Measurements from ENCODE around the gene RPS15A.

The RPS15A gene

DNA sequence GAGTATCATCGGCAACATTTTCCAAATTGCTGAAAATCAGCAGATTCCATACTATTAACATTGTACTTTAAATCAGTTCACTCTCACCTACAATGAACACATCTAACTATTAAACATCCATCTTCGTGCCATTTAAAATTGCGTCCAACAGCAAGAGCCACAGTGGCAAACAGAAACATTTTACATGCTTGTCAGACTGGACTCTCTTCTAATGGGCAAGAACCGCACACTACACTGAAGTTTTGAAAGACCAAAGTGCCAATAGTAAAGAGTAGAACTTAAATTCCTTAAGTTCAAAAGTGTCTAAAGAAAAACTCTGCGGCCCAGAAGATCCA, 652 bp downstream of the RPS15A start:
- Histone ChIP-seq H3K9me3 (ENCODE audit: severe bottlenecking) (no peaks in the 10 kb centered on the region), H3K27ac (ENCODE audit: poor library complexity, severe bottlenecking) (peak overlapping the region; percentile 79), H3K36me3 (ENCODE audit: low read depth) (peaks cover 87% of the 10 kb centered on the region), H3K27me3 (ENCODE audit: insufficient read depth, poor library complexity, severe bottlenecking) (no peaks in the 10 kb centered on the region), H3K4me1 (ENCODE audit: insufficient read depth, poor library complexity, severe bottlenecking) (peaks cover 24% of the 10 kb centered on the region), H3K4me3 (ENCODE audit: severe bottlenecking) (peak overlapping the region; percentile 83)
- no peak for ATAC-seq (ENCODE audit: low read depth)
- TF ChIP-seq, protein P1, sequence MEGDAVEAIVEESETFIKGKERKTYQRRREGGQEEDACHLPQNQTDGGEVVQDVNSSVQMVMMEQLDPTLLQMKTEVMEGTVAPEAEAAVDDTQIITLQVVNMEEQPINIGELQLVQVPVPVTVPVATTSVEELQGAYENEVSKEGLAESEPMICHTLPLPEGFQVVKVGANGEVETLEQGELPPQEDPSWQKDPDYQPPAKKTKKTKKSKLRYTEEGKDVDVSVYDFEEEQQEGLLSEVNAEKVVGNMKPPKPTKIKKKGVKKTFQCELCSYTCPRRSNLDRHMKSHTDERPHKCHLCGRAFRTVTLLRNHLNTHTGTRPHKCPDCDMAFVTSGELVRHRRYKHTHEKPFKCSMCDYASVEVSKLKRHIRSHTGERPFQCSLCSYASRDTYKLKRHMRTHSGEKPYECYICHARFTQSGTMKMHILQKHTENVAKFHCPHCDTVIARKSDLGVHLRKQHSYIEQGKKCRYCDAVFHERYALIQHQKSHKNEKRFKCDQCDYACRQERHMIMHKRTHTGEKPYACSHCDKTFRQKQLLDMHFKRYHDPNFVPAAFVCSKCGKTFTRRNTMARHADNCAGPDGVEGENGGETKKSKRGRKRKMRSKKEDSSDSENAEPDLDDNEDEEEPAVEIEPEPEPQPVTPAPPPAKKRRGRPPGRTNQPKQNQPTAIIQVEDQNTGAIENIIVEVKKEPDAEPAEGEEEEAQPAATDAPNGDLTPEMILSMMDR (IDR thresholded peaks at IDR 0.05; ENCODE audit: poor library complexity, severe bottlenecking) = no peak
- no peak for DNase-seq (ENCODE audit: low spot score)

DNA sequence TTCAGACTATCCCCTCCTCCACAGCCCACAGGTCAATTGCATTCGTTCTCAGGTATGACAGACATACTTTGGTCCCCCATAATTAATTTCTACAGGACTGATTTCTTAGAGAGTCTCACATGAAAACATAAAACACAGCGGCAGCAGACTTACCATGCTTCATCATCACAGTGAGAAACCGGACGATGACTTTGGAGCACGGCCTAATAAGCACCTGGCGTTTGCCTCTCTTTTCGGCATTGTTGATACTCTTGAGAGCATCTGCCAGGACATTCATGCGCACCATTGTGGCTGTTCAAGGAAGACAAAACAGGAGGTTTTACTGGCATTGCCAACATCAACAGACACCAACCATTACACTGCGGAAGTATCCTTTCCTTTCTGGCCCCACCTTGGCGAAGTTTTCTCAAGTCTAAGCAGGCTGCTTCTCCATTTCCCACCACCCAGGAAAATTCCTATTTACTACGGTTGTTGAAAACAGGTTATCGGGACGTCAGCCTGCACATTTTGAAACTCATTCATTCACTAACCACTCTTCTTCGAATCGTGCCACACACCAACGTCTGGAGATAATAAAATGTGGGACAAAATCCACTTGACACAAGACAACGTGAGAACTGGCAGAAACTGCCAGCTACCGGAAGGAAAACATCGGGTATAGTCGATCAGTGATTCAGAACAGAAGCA, 1.2 kb downstream of the RPS15A start:
- Histone ChIP-seq H3K36me3 (ENCODE audit: low read depth) (peaks cover 87% of the 10 kb centered on the region), H3K4me3 (ENCODE audit: severe bottlenecking) (peak overlapping the region; percentile 83), H3K27ac (ENCODE audit: poor library complexity, severe bottlenecking) (peak overlapping the region; percentile 79), H3K4me1 (ENCODE audit: insufficient read depth, poor library complexity, severe bottlenecking) (peaks cover 24% of the 10 kb centered on the region), H3K27me3 (ENCODE audit: insufficient read depth, poor library complexity, severe bottlenecking) (no peaks in the 10 kb centered on the region), H3K9me3 (ENCODE audit: severe bottlenecking) (no peaks in the 10 kb centered on the region)
- ATAC-seq (ENCODE audit: low read depth) (no peak), DNase-seq (ENCODE audit: low spot score) (no peak)
- TF ChIP-seq, protein P1 (IDR thresholded peaks at IDR 0.05; ENCODE audit: poor library complexity, severe bottlenecking) = no peak

DNA sequence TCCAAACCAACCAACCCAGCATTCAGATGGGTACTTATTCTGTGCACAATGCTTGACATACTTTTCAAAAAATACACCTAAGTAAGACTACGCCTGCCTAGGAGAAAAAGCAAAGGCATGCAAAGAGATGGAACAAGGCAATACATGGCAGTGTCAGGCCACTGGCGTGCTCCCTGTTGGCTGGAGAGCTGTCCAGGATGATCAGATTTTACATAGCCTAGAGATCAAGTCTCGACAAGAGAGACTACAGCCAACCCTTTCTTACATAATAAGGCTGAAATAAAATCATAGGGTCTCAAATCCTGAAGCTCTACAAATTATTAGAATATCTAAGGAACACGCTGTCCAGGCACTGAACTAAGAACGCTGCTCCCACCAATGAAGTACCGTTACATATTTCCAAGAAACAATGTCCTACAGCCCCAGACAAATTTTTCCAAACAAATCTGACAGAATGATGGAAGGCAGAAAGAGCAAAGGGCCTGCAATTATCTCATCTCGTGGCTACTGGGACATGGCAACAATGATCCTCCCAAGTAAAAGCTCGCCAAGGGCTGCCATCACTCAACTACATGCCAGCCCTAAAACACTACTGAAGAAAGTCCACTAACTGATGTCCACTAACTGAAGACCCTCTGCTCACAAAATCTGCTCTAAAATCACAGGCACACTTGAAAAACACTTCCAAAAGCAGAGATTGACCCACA, 5.1 kb downstream of the RPS15A start:
- DNase-seq (ENCODE audit: low spot score) (no peak), ATAC-seq (ENCODE audit: low read depth) (no peak)
- Histone ChIP-seq H3K9me3 (ENCODE audit: severe bottlenecking) (no peaks in the 10 kb centered on the region), H3K27ac (ENCODE audit: poor library complexity, severe bottlenecking) (no peak overlapping the region), H3K27me3 (ENCODE audit: insufficient read depth, poor library complexity, severe bottlenecking) (no peaks in the 10 kb centered on the region), H3K36me3 (ENCODE audit: low read depth) (peaks cover 77% of the 10 kb centered on the region), H3K4me3 (ENCODE audit: severe bottlenecking) (no peak overlapping the region), H3K4me1 (ENCODE audit: insufficient read depth, poor library complexity, severe bottlenecking) (peaks cover 24% of the 10 kb centered on the region)
- TF ChIP-seq, protein P1 (IDR thresholded peaks at IDR 0.05; ENCODE audit: poor library complexity, severe bottlenecking) = no peak

DNA sequence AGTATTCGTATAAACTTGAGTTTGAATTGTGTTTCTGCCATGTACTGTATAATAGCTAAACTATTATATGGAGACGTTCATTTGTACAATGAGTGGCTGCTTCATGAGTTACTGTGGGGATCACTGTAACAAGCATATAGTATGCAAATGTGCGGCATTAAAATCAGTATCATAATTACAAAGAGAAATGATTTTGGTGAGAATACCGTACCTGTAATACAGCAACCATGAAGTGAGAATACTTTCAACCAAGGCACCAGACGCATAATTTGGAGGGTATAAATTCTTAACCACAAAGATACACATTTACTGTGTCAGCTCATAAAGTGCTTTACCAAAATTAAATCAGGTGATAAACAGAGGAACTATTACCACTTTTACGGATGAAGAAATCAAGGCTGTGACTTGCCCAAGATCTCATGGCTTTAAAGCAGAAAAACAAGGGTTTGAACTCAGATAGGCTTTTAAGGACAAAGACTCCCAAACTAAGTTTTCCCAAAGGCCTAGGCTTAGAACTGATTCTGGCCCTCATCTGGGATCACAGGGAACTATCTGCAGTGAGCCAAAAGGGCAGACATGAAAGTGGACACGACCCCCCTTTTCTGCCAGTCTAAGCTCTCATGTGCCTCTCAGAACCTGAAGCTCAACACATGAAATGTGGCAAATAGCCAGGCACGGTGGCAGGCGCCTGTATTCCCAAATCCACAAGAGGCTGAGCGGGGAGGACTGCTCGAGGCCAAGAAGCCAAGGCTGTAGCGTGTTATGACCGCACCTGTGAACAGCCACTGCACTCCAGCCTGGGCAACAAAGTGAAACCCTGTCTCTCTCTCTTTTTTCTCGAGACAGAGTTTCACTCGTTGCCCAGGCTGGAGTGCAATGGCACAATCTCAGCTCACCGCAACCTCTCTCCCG, 6.4 kb downstream of the RPS15A start:
- no peak for DNase-seq (ENCODE audit: low spot score)
- H3K27me3 ChIP-seq (ENCODE audit: insufficient read depth, poor library complexity, severe bottlenecking) = no peaks in the 10 kb centered on the region
- H3K4me3 ChIP-seq (ENCODE audit: severe bottlenecking) = no peak overlapping the region
- H3K27ac ChIP-seq (ENCODE audit: poor library complexity, severe bottlenecking) = no peak overlapping the region
- no peaks in the 10 kb centered on the region for H3K9me3 ChIP-seq (ENCODE audit: severe bottlenecking)
- H3K36me3 ChIP-seq (ENCODE audit: low read depth) = peaks cover 65% of the 10 kb centered on the region
- peaks cover 24% of the 10 kb centered on the region for H3K4me1 ChIP-seq (ENCODE audit: insufficient read depth, poor library complexity, severe bottlenecking)
- no peak for ATAC-seq (ENCODE audit: low read depth)
- TF ChIP-seq, protein P1 (IDR thresholded peaks at IDR 0.05; ENCODE audit: poor library complexity, severe bottlenecking) = no peak
